Measurements from ENCODE around the gene MYO3B. TPM values are rescaled to one million over a fixed set of nuclear protein-coding genes. Genes with fewer than 3 reads are reported as not detected.
"Not testable (repeated sequence)": the region's sequence is repeated elsewhere in the genome, so short reads cannot be mapped to it uniquely, and the experiment has no call there.

The MYO3B gene
- total RNA-seq, 1 donor from 2014 or later, result 1.5 TPM

GRCh38 chr2:170336408-170336807, 158.5 kb downstream of the MYO3B start:
- Mint-ChIP-seq H3K27ac (no peak overlapping the region), H3K9me3 (peaks cover 6% of the 10 kb centered on the region), H3K27me3 (peaks cover 27% of the 10 kb centered on the region), H3K36me3 (ENCODE audit: low read depth) (no peaks in the 10 kb centered on the region), H3K4me3 (no peak overlapping the region), H3K4me1 (peaks cover 12% of the 10 kb centered on the region)
- intact Hi-C loops (cut with micrococcal nuclease), result no loop called here
- DNase-seq, result no peak

DNA sequence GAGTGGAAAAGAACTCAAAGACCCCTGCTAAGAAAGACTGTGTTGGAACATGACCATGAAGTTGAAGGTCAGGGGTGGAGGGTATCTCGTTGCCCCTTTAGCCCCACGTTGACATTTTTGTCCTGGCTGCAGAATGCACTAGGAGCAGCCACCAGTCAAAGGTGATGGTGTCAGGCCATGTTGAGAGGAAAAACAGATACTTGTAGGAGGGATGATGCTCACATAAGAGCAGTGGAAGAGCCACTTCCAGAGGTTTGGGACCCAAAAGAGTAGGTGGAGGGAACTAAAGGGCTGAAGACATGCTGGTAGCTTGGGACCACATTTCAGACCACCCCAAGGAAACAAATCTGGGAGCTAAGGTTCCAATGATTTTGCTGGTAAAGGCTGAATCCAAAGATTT, 159.0 kb downstream of the MYO3B start:
- no peak overlapping the region for H3K4me3 Mint-ChIP-seq
- H3K27ac Mint-ChIP-seq, result no peak overlapping the region
- H3K36me3 Mint-ChIP-seq (ENCODE audit: low read depth), result no peaks in the 10 kb centered on the region
- H3K9me3 Mint-ChIP-seq, result peaks cover 4% of the 10 kb centered on the region
- peaks cover 25% of the 10 kb centered on the region for H3K27me3 Mint-ChIP-seq
- no peak for DNase-seq
- intact Hi-C loops (cut with micrococcal nuclease), result no loop called here
- peaks cover 17% of the 10 kb centered on the region for H3K4me1 Mint-ChIP-seq

GRCh38 chr2:170339322-170339721, 161.4 kb downstream of the MYO3B start:
- Mint-ChIP-seq H3K36me3 (ENCODE audit: low read depth) (no peaks in the 10 kb centered on the region), H3K4me1 (peaks cover 22% of the 10 kb centered on the region), H3K27ac (no peak overlapping the region), H3K27me3 (peaks cover 8% of the 10 kb centered on the region), H3K9me3 (no peaks in the 10 kb centered on the region), H3K4me3 (no peak overlapping the region)
- no peak for DNase-seq
- intact Hi-C loops (cut with micrococcal nuclease), result no loop called here

GRCh38 chr2:170339750-170340692, 162.1 kb downstream of the MYO3B start:
- H3K4me1 Mint-ChIP-seq, result peaks cover 22% of the 10 kb centered on the region
- peaks cover 5% of the 10 kb centered on the region for H3K27me3 Mint-ChIP-seq
- H3K27ac Mint-ChIP-seq, result no peak overlapping the region
- no peaks in the 10 kb centered on the region for H3K36me3 Mint-ChIP-seq (ENCODE audit: low read depth)
- no peaks in the 10 kb centered on the region for H3K9me3 Mint-ChIP-seq
- H3K4me3 Mint-ChIP-seq, result no peak overlapping the region
- DNase-seq, result no peak
- intact Hi-C loops (cut with micrococcal nuclease), result no loop called here

DNA sequence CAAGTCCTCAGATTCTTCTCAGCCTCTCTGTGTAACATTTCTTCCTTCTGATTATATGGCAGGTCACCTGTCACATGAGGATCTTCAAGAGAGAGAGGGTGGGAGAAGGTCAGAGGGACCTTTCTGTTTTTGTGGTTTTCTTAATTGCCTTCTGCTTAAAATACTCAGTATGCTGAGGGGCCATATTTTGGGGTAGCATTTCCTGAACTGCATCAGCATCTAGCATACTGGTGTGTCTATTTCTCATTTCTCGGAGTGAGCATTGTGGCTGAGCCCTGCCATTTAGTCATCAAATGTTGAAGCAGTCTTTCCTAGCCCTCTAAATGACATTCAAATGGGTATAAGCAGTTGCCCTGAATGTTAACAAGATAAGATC, 162.7 kb downstream of the MYO3B start:
- DNase-seq, result no peak
- H3K4me3 Mint-ChIP-seq, result no peak overlapping the region
- H3K27me3 Mint-ChIP-seq, result peaks cover 3% of the 10 kb centered on the region
- H3K27ac Mint-ChIP-seq, result no peak overlapping the region
- no peaks in the 10 kb centered on the region for H3K9me3 Mint-ChIP-seq
- H3K4me1 Mint-ChIP-seq, result peaks cover 22% of the 10 kb centered on the region
- intact Hi-C loops (cut with micrococcal nuclease), result no loop called here
- no peaks in the 10 kb centered on the region for H3K36me3 Mint-ChIP-seq (ENCODE audit: low read depth)

DNA sequence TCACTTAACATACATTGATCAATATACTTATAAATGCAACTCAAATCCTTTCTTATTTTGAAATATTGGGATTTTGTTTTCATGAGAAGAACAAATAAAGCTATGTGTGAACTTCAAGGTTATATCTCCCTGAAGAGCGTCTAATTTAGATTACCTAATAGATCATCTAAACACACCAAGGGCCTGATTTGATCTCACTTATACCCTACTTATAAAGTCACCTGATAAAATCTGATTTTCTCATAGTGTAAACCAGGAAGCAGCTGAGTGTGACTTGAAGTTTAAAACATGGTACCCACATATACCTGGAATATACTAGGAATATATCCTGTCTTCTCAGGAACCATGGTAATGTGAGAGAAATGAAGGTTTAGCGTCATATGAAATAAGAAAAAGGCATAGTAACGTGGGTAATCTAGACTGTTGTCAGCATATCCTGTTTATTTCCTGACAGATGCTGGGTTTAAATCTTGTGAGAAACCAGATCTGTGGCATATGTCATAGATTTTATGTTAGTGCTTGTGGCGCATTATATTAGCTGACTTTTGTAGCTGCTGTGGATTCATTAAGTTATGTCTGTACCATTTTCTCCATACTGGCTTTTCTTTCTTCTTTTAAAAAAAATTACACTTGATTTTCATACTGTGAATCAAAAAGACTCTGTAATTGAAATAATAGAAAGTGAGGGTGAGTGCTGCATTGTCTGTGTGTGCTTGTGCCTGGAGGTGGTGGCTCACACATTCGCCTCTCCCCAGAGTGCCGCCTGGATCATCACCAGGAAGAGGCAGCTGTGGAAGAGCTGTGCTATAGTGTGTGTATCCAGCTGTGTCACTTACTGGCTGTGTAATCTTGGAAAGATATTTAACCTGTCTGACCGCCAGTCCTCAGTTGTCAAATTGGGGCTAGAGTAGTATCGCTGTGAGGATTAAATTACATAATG, 164.0 kb downstream of the MYO3B start:
- Mint-ChIP-seq H3K27me3 (peaks cover 3% of the 10 kb centered on the region), H3K27ac (peak overlapping the region; percentile 25), H3K4me3 (no peak overlapping the region), H3K9me3 (no peaks in the 10 kb centered on the region), H3K36me3 (ENCODE audit: low read depth) (no peaks in the 10 kb centered on the region), H3K4me1 (peaks cover 17% of the 10 kb centered on the region)
- intact Hi-C loops (cut with micrococcal nuclease), result no loop called here
- DNase-seq, result no peak

GRCh38 chr2:170344663-170345346, 166.9 kb downstream of the MYO3B start:
- no peak for DNase-seq
- peaks cover 24% of the 10 kb centered on the region for H3K4me1 Mint-ChIP-seq

DNA sequence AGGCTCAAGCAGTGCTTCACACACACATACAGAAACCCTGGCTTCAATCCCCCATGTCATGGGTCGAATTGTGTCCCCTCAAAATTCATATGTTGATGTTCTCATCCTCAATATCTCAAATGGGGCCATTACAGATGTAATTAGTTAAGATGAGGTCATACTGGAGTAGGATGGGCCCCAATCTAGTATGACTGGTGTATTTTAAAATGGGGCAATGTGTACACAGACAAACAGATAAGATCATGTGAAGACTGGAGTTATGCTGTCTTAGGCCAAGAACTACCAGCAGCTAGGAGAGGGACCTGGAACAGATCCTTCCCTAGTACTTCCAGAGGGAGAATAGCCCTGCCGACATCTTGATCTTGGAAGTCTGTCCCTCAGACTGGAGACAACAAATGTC, 167.7 kb downstream of the MYO3B start:
- Mint-ChIP-seq H3K4me1 (peaks cover 23% of the 10 kb centered on the region), H3K9me3 (no peaks in the 10 kb centered on the region), H3K36me3 (ENCODE audit: low read depth) (no peaks in the 10 kb centered on the region), H3K27ac (no peak overlapping the region), H3K27me3 (no peaks in the 10 kb centered on the region), H3K4me3 (no peak overlapping the region)
- intact Hi-C loops (cut with micrococcal nuclease), result no loop called here
- no peak for DNase-seq

More at GRCh38 chr2:170344663-170345346, 166.9 kb downstream of the MYO3B start:
- Mint-ChIP-seq H3K27me3 (no peaks in the 10 kb centered on the region), H3K27ac (no peak overlapping the region), H3K4me3 (no peak overlapping the region), H3K36me3 (ENCODE audit: low read depth) (no peaks in the 10 kb centered on the region), H3K9me3 (no peaks in the 10 kb centered on the region)
- intact Hi-C loops (cut with micrococcal nuclease), result no loop called here

DNA sequence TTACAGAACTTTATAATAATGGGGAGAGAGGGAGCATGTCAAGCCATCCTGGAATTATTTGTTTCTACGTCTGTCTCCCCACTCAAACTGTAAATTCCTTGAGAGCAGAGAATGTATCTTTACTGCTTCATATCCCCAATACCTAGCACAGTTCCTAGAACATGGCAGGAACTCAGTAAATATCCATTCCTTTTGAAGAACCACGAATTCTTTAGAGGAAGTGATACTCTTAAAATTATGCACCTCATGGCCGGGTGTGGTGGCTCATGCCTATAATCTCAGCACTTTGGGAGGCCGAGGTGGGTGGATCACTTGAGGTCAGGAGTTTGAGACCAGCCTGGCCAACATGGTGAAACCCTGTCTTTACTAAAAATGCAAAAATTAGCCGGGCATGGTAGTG, 171.3 kb downstream of the MYO3B start:
- H3K27ac Mint-ChIP-seq; H3K9me3 Mint-ChIP-seq; DNase-seq; H3K36me3 Mint-ChIP-seq (ENCODE audit: low read depth); intact Hi-C loops (cut with micrococcal nuclease); H3K27me3 Mint-ChIP-seq; H3K4me3 Mint-ChIP-seq: not testable (repeated sequence)
- peaks cover 23% of the 10 kb centered on the region for H3K4me1 Mint-ChIP-seq

DNA sequence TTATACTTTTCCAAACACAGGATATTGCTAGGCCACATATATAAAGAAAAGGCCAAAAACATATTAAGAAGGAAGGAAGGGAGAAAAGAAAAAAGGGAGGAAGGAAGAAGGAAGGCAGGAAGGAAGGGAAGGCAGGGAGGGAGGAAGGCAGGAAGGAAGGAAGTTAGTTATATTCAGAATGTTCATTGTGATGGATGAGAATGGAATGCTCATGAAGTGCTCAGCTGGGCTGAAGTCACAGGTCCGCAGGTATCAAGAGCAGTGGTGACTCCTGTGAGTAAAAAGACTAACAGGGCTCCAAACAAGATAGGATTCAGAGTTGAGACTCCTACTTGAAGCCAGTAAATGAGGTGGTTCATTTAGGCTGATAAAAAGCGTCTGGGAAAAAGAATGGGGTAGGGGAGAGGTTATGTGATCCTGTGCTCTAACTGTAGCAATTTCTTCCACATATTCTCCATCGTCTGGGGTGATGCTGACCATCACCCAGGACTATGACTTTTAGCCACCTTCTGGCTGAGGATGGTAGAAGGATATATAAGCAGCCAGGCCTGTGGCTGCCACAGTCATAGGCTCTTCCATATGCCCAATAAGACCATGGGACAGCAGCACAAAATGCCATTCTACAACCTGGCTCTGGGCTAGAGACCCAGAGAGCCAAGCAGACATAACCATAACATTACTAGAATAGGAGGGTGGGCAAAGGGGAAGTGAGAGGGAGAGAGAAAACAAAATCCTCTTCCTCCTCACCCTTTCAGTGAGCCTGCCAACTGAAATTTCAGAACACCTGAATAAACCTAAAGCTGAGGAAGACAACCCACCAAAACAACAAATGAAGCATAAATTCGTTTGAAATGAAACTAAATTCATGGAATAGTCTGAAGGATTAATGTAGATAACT, 173.2 kb downstream of the MYO3B start:
- H3K27ac Mint-ChIP-seq, result no peak overlapping the region
- no peaks in the 10 kb centered on the region for H3K36me3 Mint-ChIP-seq (ENCODE audit: low read depth)
- H3K9me3 Mint-ChIP-seq, result no peaks in the 10 kb centered on the region
- H3K4me3 Mint-ChIP-seq, result no peak overlapping the region
- DNase-seq, result no peak
- peaks cover 38% of the 10 kb centered on the region for H3K4me1 Mint-ChIP-seq
- intact Hi-C loops (cut with micrococcal nuclease), result no loop called here
- H3K27me3 Mint-ChIP-seq, result no peaks in the 10 kb centered on the region

- DNase-seq, result no peak
- Mint-ChIP-seq H3K4me1 (peaks cover 34% of the 10 kb centered on the region), H3K9me3 (no peaks in the 10 kb centered on the region), H3K36me3 (ENCODE audit: low read depth) (no peaks in the 10 kb centered on the region), H3K27ac (no peak overlapping the region), H3K4me3 (no peak overlapping the region), H3K27me3 (no peaks in the 10 kb centered on the region)
- intact Hi-C loops (cut with micrococcal nuclease), result no loop called here
Measured at GRCh38 chr2:170353723-170354122, 175.8 kb downstream of the MYO3B start.

DNA sequence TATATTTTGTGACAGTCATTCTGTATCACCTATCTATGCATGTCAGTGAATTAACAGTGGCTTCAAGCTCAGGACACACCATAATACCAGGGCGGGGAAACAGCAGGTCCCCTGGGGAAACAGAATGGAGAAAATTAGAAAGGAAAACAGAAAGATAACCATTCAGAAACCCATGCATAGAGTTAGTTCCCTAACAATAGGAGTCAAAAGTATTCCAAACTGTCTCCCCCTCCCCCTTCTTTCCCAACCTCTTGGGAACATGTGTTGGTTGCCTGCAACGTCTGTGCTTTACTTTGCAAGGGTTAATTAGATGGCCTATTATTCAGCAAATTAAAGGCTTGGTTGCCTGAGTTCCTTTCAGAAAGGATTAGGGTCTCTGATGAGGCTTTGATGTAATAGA, 176.4 kb downstream of the MYO3B start:
- Mint-ChIP-seq H3K36me3 (ENCODE audit: low read depth) (no peaks in the 10 kb centered on the region), H3K27me3 (peaks cover 2% of the 10 kb centered on the region), H3K9me3 (no peaks in the 10 kb centered on the region), H3K4me1 (peaks cover 29% of the 10 kb centered on the region), H3K4me3 (peak overlapping the region; percentile 11), H3K27ac (peak overlapping the region; percentile 34)
- DNase-seq, result no peak
- intact Hi-C loops (cut with micrococcal nuclease), result no loop called here
